GM21447 (cell line): ENCODE results near the gene TTC28.

Experiments
- ATAC-seq: cut with Tn5 transposase; IDR thresholded peaks from one replicate; pipeline ENCODE4 v1.9.1; 2021; ENCODE audit not compliant: unreplicated experiment

The TTC28 gene

GRCh38 chr22:28442711-28443525 is 236.7 kb downstream of the TTC28 start:
- no peak for ATAC-seq

DNA sequence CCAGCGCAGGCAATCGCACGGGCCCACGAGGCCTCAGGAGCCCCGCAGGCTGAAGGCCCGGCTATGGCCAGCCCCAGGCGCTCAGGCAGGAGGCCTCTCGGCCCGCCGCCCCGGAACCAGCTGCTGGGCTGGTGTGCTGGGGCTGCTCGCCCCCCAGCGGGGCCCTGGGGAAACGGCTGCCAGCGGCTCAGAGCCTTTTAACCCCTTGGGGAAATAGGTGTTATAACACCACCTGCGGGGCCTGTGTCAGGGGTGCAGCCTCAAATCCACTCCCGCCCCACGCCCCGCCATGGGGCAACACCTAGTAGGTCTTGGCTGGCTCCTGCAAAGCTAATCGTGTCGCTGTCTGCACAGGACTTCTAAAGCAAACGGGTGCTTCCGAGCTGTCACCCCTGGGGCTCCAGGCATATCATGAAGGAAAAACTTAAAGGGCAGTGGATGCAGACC is 237.4 kb downstream of the TTC28 start:
- no peak for ATAC-seq

DNA sequence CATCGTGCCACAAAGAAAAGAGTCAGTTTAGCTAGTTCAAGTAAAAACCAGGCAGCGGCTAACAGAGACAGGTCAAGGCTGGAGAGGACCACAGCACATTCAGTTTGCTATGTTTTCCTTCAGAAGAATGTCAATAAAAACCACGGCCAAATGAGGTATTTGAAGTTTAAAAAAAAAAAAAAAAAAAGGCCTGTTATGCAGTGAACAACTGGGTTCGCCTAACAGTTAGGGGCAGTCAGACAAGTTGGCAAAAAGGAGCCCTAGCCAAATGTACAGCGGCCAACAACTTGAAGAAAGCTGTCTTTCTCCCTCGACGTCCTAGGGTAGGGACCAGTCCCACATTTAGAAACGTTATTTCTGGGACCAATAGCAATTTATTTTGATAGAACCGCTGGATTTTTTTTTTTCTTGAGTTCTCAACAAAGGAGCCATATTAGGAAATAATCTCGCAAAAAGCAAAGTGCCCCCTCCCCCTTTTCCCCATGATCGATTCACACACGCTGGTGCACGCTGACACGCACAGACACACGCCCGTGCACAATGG is 237.8 kb downstream of the TTC28 start:
- no peak for ATAC-seq

DNA sequence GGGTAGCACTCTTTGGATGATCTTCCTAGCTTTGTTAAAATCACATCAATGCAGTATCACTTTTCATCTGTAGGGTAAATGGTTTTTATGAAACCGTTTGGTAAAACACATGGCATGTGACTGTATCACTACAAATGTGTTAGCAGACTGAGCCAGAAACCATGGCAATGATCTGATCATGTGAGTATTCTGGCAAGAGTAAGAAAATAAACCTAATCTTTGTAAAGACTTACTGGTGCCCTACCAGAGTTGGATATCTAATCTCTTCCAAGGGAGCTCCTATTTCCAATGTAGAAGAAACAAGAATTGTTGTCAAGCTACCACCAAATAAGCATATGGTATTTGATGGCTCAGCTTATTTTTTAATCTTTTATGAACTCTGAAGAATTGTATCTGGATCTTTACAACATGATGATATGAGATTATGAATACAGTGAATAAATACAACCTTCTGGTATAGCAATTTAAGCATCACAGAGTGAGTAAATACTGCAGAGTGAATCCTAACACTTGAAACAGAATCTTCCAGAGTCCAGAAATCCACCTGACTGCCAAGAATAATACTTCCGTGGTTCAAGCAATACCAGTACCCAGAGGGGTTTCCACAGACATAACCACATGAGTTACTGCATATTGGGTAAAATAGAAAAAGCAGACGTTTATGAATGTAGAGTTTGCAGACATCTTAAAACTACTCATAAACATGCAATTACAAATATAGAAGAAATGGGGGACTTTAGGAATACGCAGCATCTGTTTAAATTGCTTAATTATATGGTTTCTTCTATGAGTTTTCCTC is 238.8 kb downstream of the TTC28 start:
- ATAC-seq, result no peak

DNA sequence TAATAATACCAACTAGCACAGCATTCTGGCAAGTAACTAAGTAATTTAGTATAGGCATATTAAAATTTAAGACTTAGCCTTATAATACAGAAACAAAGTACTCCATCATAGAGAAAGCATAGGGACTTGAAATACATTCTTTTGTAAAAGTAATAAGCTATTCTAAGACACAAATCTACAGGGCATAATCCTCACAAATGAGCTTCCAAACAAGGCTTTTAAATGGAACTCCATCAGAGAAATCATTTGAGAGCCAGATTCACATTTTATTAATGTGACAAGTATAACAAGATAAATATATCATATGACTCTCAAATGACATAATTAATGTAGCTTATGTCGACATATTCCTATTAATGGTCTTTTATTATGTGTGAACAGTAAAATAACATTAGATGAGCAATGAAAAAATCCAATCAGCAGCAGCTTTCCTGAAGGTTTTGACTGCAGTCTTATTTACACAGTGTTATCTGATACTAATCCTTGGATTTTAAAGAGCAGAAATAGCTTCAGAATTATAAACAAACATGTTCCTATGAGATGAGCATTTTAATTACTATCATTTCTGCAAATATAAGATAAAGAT is 241.4 kb downstream of the TTC28 start:
- ATAC-seq, result no peak

DNA sequence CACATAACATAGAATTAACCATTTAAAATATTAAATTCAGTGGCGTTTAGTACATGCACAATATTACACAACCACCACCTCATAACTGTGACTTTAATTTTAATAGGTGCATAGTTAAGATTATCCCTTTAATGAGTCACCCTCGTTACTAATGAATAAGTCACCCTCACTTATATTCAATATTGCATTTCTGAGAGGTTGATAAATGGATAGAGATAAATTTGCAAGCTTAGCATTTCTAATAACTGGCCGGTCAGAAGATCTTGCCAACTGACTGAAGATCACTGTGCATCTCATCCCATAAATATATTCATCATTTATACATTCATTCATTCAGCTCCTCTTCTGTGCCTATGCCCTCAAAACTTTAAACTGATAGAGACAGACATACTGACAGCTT is 243.7 kb downstream of the TTC28 start:
- ATAC-seq, result no peak

DNA sequence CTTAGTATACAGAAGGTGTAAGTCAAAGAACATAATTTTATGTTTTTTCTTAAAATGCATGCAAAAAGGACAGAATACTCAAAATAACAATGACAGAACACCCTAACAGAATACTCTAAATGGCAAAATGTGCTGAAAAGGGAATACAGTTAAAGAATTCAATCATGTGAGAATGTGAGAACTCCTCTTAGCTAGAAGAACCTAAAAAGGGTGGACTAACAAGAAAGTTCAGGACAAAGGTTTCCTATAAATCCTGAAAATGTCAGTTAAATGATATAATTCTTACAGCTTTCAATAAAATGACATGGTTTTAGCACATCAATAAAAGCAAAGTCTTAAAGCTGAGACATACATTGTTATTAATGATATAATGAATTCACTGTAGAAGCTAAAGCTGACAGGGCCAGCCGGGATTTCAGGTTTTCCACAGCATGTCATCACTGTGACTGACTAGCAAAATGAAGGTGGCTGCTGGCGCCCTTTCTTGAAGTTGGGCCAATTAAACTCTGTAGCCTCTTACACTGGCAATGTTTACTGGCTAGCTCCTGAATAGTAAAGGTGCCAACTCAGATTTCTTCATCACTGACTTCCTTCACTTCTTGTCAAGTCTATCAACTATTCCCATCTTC is 244.4 kb downstream of the TTC28 start:
- no peak for ATAC-seq

DNA sequence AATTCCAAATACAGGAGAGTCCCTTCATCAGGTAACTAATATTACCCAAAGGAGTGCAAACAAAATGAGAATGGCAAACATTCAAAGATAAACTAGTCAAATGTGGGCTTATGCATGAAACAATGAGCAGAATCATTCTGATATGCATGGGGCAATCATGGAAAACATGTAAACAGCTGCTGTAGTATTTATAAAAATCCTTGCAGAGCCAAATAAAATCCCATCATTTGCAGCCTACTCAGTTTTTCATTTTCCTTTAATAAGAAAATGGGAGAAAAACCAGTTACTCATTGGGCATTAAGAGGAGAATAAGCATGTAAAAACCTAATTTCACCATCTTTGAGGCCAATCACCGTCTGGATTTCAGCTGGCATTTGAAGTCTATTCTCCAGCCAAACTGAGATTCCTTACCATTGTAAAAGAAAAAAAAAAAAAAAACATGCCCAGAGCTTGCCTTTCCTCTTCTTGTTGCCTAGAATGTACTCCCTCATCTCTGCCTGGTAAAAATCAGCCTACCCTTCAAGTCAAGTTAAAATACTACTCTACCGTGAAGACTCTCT is 249.1 kb downstream of the TTC28 start:
- ATAC-seq, result no peak

DNA sequence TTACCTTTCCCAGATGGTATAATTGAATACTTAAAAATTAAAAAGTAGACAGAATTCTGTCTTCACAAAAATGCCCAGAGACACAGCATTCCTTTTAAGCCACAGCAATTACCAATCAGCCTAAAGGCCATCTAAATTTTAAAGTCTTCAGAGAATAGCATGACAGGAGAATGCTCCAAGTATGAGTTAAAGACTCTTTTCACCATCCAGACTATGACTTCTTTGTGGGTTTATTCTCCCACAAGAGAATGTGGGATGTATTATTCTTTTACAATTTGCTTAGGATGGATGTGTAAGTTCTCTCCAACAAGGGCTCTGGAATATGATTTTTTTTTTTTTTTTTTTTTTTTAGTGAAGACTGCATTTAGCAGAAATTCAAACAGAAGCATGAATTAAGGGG is 249.9 kb downstream of the TTC28 start:
- no peak for ATAC-seq

GRCh38 chr22:28428271-28428670 is 251.4 kb downstream of the TTC28 start:
- ATAC-seq, result no peak

GRCh38 chr22:28426346-28427132 is 253.1 kb downstream of the TTC28 start:
- no peak for ATAC-seq

DNA sequence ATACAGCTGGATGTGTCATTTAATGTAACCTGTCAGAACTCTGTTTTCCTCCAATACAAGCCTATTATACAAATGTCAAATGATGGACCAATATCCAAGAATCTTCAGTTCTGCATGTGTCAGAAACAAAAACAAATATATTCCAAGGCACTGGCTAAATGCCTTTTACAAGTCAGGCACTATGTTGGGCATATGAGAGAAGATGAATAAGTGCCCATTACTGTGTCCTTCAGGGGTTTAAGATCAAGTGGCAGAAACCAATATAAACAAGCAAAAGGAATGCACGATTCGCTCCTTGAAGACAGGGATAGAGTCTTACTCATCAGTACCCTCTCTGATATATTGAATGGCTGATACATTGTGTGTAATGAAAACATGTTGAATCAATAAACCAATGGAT is 254.4 kb downstream of the TTC28 start:
- no peak for ATAC-seq

DNA sequence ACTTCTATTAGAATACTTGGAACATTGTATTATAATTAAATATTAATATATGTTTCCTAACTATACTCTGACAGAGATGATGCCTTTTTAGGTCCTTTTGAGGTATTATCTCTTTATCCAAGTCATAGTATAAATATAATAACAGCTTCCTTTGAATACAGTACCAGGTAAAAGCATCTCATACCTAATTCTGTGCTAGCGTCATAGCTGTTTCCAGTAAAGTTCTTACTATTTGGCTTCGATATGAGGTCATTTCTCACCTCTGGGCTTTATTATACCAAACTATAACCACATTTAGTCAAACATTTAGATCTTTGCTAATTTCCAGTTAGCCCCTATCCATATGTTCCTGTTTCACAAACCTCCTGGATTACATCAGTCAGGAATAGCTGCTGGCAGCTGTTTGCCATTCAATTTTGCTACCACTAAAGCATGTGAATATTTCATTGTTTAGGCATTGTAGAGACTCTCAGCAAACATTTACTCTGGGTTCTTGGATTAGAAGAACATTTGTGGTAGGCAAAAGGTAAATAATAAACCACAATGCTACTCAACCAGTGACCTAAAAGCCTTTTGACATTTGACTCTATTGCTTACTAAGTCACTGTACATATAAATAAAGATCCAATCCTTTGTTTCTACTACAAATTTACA is 255.1 kb downstream of the TTC28 start:
- ATAC-seq, result no peak

GRCh38 chr22:28419919-28420318 is 259.7 kb downstream of the TTC28 start:
- no peak for ATAC-seq

DNA sequence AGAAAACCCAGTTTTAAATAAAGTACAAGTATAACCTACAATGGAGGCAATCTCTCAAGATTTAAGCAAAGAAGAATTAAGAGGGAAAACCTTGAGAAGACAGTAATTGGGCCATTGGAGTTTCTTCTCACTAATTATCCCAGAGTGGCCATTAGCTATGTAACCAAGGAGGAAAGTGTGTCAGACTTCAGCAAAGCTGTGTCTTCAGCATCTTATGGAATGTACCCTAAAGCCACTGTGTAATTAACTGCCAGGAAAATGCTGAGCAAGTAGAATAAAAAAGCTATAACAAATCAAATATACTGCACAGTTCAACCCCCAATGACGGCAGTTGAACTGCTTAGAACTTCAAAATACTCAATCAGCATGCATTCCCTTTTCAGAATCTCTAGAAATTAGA is 261.6 kb downstream of the TTC28 start:
- no peak for ATAC-seq

- no peak for ATAC-seq
Observed at GRCh38 chr22:28417431-28417830, 262.2 kb downstream of the TTC28 start.

GRCh38 chr22:28414913-28415312 is 264.7 kb downstream of the TTC28 start:
- no peak for ATAC-seq

GRCh38 chr22:28413612-28414399 is 265.8 kb downstream of the TTC28 start:
- ATAC-seq, result no peak

- ATAC-seq, result no peak
Observed at GRCh38 chr22:28412109-28412508, 267.5 kb downstream of the TTC28 start.
